B cell (primary cell): Measurements from ENCODE around the gene ADSS2. TPM values are rescaled to one million over a fixed set of nuclear protein-coding genes. Genes with fewer than 3 reads are reported as not detected.

ENCODE experiments used
- ATAC-seq: fragments of 200-7000 bp; cut with Tn5 transposase; one replicate; pipeline ENCODE4 v1.10.0; 2021; ENCODE audit warnings: low read depth, mild to moderate bottlenecking, moderate number of reproducible peaks, moderate library complexity
- CTCF ChIA-PET: fragments of 350-600 bp; sonication (Branson Sonifier 250); formaldehyde crosslinking; loops from one replicate; lab custom pipeline; 2021; ENCODE audit warnings: antibody characterized with exemption, inconsistent platforms; lab: Charles Lee
- POLR2A ChIA-PET: fragments of 350-600 bp; sonication (Branson Sonifier 250); formaldehyde crosslinking; loops from one replicate; lab custom pipeline; 2021; ENCODE audit warnings: antibody characterized with exemption; lab: Charles Lee
- DNase-seq: peaks from one replicate; pipeline ENCODE4 v3.0.0; 2013
- H2AFZ ChIP-seq: 2 replicates; pipeline ENCODE4 v1.6.1; 2012; ENCODE audit warnings: mild to moderate bottlenecking, low read depth, low read length; ENCODE audit not compliant: insufficient read depth, poor library complexity, severe bottlenecking
- H3K27ac ChIP-seq, 2 donors: 1 replicate in 1 of 2; 2 replicates in 1 of 2; pipeline ENCODE4 v1.5.1; 2012 to 2013; ENCODE audit warnings: low read length in 2 of 2, mild to moderate bottlenecking in 2 of 2, moderate library complexity in 1 of 2
- H3K27me3 ChIP-seq, 4 experiments: fragments of 200-600 bp in 1 of 4; sonication (generic) in 1 of 4; replicated peaks in 1 of 4; 1 replicate in 2 of 4; 2 replicates in 2 of 4; pipeline versions ENCODE4 v1.6.1 to v1.7.0; 2013 to 2016; ENCODE audit warnings: low read length in 3 of 4, mild to moderate bottlenecking in 2 of 4, mixed read lengths in 1 of 4, moderate library complexity in 1 of 4; ENCODE audit not compliant: insufficient read depth in 4 of 4, control insufficient read depth in 3 of 4; ENCODE audit errors: control extremely low read depth in 1 of 4
- H3K36me3 ChIP-seq, 2 experiments: replicated peaks in 1 of 2; 1 replicate in 1 of 2; 2 replicates in 1 of 2; pipeline versions ENCODE4 v1.6.1 to v1.7.1; 2013; ENCODE audit warnings: low read length in 1 of 2; ENCODE audit not compliant: insufficient read depth in 2 of 2, control insufficient read depth in 1 of 2; ENCODE audit errors: control extremely low read depth in 1 of 2, extremely low read depth in 1 of 2
- H3K4me1 ChIP-seq, 2 donors: fragments of 200-600 bp in 1 of 2; sonication (generic) in 1 of 2; 1 replicate in 1 of 2; 2 replicates in 1 of 2; pipeline versions ENCODE4 v1.5.1 to v1.6.1; 2013 to 2017; ENCODE audit warnings: low read length in 2 of 2; ENCODE audit not compliant: control insufficient read depth in 2 of 2, insufficient read depth in 2 of 2
- H3K4me2 ChIP-seq: replicated peaks from 2 replicates; pipeline ENCODE3; 2012; ENCODE audit warnings: mild to moderate bottlenecking, low read depth, low read length; ENCODE audit not compliant: poor library complexity, severe bottlenecking
- H3K4me3 ChIP-seq, 5 experiments: fragments of 200-600 bp in 1 of 5; sonication (generic) in 1 of 5; 1 replicate in 3 of 5; 2 replicates in 2 of 5; pipeline versions ENCODE4 v1.5.1 to v1.7.0; 2011 to 2016; ENCODE audit warnings: low read length in 4 of 5, mild to moderate bottlenecking in 4 of 5, low read depth in 2 of 5, control low read depth in 1 of 5, moderate library complexity in 1 of 5; ENCODE audit not compliant: insufficient read depth in 1 of 5; ENCODE audit errors: control extremely low read depth in 1 of 5, extremely low read depth in 1 of 5
- H3K79me2 ChIP-seq: fragments of 200-600 bp; sonication (generic); one replicate; pipeline ENCODE4 v1.6.0; 2016; ENCODE audit warnings: low read length; ENCODE audit not compliant: control insufficient read depth, insufficient read depth
- H3K9ac ChIP-seq: fragments of 200-600 bp; sonication (generic); 2 replicates; pipeline ENCODE4 v1.6.1; 2017; ENCODE audit warnings: mild to moderate bottlenecking, low read length, moderate library complexity
- H3K9me3 ChIP-seq, 3 donors: one replicate each; pipeline versions ENCODE4 v1.6.1 to v1.7.1; 2013; ENCODE audit warnings: low read length in 2 of 3; ENCODE audit not compliant: control insufficient read depth in 2 of 3, insufficient read depth in 1 of 3; ENCODE audit errors: control extremely low read depth in 1 of 3
- H4K20me1 ChIP-seq: 2 replicates; pipeline ENCODE4 v1.6.0; 2012; ENCODE audit warnings: mild to moderate bottlenecking, low read length; ENCODE audit not compliant: insufficient read depth, control insufficient read depth, poor library complexity, severe bottlenecking
- H3K27ac Mint-ChIP-seq: one replicate; pipeline ENCODE4 v1.8.0; 2021; ENCODE audit warnings: mixed read lengths
- H3K27me3 Mint-ChIP-seq: one replicate; pipeline ENCODE4 v1.8.0; 2021; ENCODE audit warnings: mixed read lengths
- H3K4me1 Mint-ChIP-seq: one replicate; pipeline ENCODE4 v1.8.0; 2021; ENCODE audit warnings: mixed read lengths
- H3K4me3 Mint-ChIP-seq: one replicate; pipeline ENCODE4 v1.8.0; 2021; ENCODE audit warnings: mixed read lengths
- H3K9me3 Mint-ChIP-seq: one replicate; pipeline ENCODE4 v1.8.0; 2022; ENCODE audit warnings: mixed read lengths; ENCODE audit not compliant: insufficient read depth
- CTCF ChIP-seq: fragments of 200-600 bp; IDR thresholded peaks from one replicate; pipeline ENCODE4 v1.8.0; 2022; ENCODE audit warnings: antibody characterized with exemption, mild to moderate bottlenecking
- EZH2 ChIP-seq: IDR thresholded peaks from 2 replicates; pipeline ENCODE4 v1.6.1; 2012; ENCODE audit warnings: borderline replicate concordance, low read depth, mild to moderate bottlenecking, moderate library complexity, low read length; ENCODE audit not compliant: insufficient read depth, poor library complexity, severe bottlenecking
- WGBS: methylation state at CpG from one replicate; pipeline ENCODE4 v1.1.5; 2013; ENCODE audit warnings: missing lambda C conversion rate; ENCODE audit not compliant: insufficient coverage; 5-methylcytosine and 5-hydroxymethylcytosine counted together
- intact Hi-C: fragments of 100-400 bp; cut with micrococcal nuclease; formaldehyde crosslinking; loops from one replicate; pipeline ENCODE4 v1.10.0; 2022
- polyA plus RNA-seq: library from polyadenylated mRNA; depleted of rRNA; stranded (reverse); fragments of >200 nt; gene quantifications from 2 replicates; pipeline ENCODE4 v1.2.3, GENCODE V29; 2012
- total RNA-seq, 2 donors: library from RNA; stranded (reverse); fragments of 120-200 nt in 1 of 2; gene quantifications; 1 replicate in 1 of 2; 2 replicates in 1 of 2; pipeline versions ENCODE4 v1.2.3 to v1.2.4, GENCODE V29; 2013 to 2022

The ADSS2 gene
- total and polyA plus RNA-seq, 2 donors (not counting 1 experiment from before 2014, with no cell fraction given): 13.0 to 48.4 TPM

GRCh38 chr1:244439391-244440032 lies 12.2 kb downstream of the ADSS2 start:
- no peak overlapping the region for H3K27ac ChIP-seq
- no peaks in the 10 kb centered on the region for H3K9me3 ChIP-seq
- intact Hi-C loops: no loop called here
- CTCF ChIA-PET: no interaction called here
- peaks cover 64% of the 10 kb centered on the region for H3K79me2 ChIP-seq
- peaks cover 71% of the 10 kb centered on the region for H4K20me1 ChIP-seq
- 92% methylated on average over 6 of the region's 8 CpGs for WGBS
- H3K9me3 Mint-ChIP-seq: no peaks in the 10 kb centered on the region
- TF ChIP-seq EZH2 (no peak), CTCF (no peak)
- peaks cover 8 to 31% of the 10 kb centered on the region in 2 experiments for H3K36me3 ChIP-seq
- H2AFZ ChIP-seq: no peak overlapping the region
- no peak overlapping the region for H3K9ac ChIP-seq
- H3K4me3 Mint-ChIP-seq: no peak overlapping the region
- POLR2A ChIA-PET: no interaction called here
- no peaks in the 10 kb centered on the region for H3K27me3 Mint-ChIP-seq
- no peaks in the 10 kb centered on the region for H3K27me3 ChIP-seq
- no peak overlapping the region for H3K4me3 ChIP-seq
- H3K4me2 ChIP-seq: no peak overlapping the region
- no peak overlapping the region for H3K27ac Mint-ChIP-seq
- H3K4me1 Mint-ChIP-seq: peaks cover 12% of the 10 kb centered on the region
- DNase-seq: no peak
- ATAC-seq: no peak
- H3K4me1 ChIP-seq: no peaks in the 10 kb centered on the region

GRCh38 chr1:244437086-244437468 lies 14.6 kb downstream of the ADSS2 start:
- H3K27ac Mint-ChIP-seq: no peak overlapping the region
- no peak overlapping the region for H2AFZ ChIP-seq
- peaks cover 8 to 39% of the 10 kb centered on the region in 2 experiments for H3K36me3 ChIP-seq
- H3K9me3 ChIP-seq: no peaks in the 10 kb centered on the region
- no peak overlapping the region for H3K4me3 Mint-ChIP-seq
- no peak for ATAC-seq
- peaks cover 6% of the 10 kb centered on the region for H3K4me1 Mint-ChIP-seq
- H3K27me3 ChIP-seq: no peaks in the 10 kb centered on the region
- H4K20me1 ChIP-seq: peaks cover 52% of the 10 kb centered on the region
- H3K4me3 ChIP-seq: no peak overlapping the region
- no peaks in the 10 kb centered on the region for H3K9me3 Mint-ChIP-seq
- H3K4me1 ChIP-seq: no peaks in the 10 kb centered on the region
- ChIA-PET POLR2A (no interaction called here), CTCF (no interaction called here)
- no peak overlapping the region for H3K4me2 ChIP-seq
- H3K27ac ChIP-seq: no peak overlapping the region
- H3K27me3 Mint-ChIP-seq: no peaks in the 10 kb centered on the region
- H3K79me2 ChIP-seq: peaks cover 52% of the 10 kb centered on the region
- intact Hi-C loops: no loop called here
- TF ChIP-seq CTCF (no peak), EZH2 (no peak)
- no peak overlapping the region for H3K9ac ChIP-seq
- DNase-seq: no peak
